Right renal cortex interstitium (tissue), 3 donors: ENCODE data around the gene UBTD1. TPM values are rescaled to one million over a fixed set of nuclear protein-coding genes. Genes with fewer than 3 reads are reported as not detected.

Experiments used
- DNase-seq, 3 donors: peaks; one replicate each; pipeline ENCODE4 v3.0.0-alpha.2; 2013; ENCODE audit warnings: low read depth in 3 of 3, low spot score in 2 of 3
- polyA plus RNA-seq, 3 donors: library from polyadenylated mRNA; unstranded; fragments of 120-200 nt; gene quantifications; one replicate each; pipeline ENCODE4 v1.2.1, GENCODE V29; 2013; ENCODE audit not compliant: insufficient read length in 3 of 3

The UBTD1 gene
- polyA plus RNA-seq, 3 donors, result 6.6 to 8.8 (median 7.0) TPM

DNA sequence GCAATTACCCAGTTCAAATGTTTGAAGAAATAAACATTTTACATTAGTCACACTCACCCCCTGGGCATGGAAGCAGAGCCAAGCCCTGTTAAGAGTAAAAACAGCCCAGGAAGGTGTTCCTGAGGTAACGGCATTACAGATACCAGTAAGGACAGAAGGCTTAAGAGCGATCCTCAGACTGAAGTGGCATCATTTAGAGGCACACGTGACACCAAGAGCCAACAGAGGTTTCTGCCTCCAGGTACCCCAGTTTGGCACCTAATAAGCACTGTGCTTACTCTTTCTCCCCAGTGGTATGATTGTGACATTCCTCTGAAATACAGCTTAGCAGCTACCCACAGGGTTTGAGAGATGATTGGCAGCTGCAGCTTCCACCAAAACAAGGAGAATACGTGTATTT lies 17.7 kb upstream of the UBTD1 start:
- no peak for DNase-seq

- no peak for DNase-seq
Observed at GRCh38 chr10:97482381-97482780, 16.3 kb upstream of the UBTD1 start.

- DNase-seq, result no peak
Observed at GRCh38 chr10:97483506-97483905, 15.2 kb upstream of the UBTD1 start.

DNA sequence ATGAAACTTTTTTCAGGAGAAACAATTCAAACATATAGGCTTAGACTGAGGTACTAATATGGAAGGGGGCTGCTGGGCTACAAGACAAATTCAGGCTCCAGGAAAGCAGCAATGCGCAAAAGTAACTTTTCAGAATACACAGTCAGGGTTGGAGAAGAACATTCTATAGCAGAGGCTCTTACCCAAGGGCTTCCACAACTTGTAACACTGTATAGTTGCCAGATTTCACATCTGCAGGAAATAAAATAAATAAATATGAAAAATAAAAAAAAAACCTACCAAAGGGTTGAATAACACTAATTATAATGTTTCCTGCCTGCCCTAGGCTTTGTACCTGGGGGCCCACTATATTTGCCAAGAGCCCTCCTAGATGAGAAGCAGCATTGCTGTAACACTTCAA lies 14.8 kb upstream of the UBTD1 start:
- DNase-seq, result no peak

- no peak for DNase-seq
Observed at GRCh38 chr10:97485647-97486281, 13.0 kb upstream of the UBTD1 start.

GRCh38 chr10:97490592-97490991 lies 8.1 kb upstream of the UBTD1 start:
- DNase-seq, result no peak

- no peak for DNase-seq
Observed at GRCh38 chr10:97494151-97494550, 4.6 kb upstream of the UBTD1 start.

DNA sequence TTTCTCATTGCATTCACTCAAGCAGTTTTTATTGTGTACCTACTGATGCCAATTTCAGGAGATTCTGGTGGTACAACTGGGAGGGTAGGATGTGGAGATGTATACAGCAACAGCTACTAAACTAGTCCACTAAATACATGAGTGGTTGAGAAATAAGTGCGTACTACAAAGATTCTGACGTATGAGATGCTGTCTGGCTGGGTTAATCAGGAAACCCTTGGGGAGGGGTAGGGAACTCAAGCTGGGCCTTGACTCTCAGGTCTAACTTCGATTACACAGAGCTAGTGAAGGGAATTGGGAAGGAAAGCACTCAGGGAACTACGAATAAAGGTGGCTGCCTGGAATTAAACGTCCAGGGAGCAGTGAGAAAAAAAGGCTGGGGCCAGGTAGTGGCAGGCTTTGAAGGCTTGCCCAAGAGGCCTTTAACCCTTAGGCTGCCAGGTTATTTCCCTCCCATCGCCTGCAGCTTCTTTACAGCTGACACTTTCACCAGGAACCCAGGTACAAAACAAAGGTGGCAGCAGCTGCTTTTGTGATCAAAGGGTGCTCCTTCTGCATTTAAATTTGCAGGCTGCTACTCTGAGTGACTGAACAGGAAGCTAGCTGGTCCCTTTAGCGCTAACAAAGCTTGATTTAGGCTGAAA lies 3.7 kb upstream of the UBTD1 start:
- DNase-seq, result no peak

GRCh38 chr10:97497572-97498075 lies 1.1 kb upstream of the UBTD1 start:
- DNase-seq, result no peak

DNA sequence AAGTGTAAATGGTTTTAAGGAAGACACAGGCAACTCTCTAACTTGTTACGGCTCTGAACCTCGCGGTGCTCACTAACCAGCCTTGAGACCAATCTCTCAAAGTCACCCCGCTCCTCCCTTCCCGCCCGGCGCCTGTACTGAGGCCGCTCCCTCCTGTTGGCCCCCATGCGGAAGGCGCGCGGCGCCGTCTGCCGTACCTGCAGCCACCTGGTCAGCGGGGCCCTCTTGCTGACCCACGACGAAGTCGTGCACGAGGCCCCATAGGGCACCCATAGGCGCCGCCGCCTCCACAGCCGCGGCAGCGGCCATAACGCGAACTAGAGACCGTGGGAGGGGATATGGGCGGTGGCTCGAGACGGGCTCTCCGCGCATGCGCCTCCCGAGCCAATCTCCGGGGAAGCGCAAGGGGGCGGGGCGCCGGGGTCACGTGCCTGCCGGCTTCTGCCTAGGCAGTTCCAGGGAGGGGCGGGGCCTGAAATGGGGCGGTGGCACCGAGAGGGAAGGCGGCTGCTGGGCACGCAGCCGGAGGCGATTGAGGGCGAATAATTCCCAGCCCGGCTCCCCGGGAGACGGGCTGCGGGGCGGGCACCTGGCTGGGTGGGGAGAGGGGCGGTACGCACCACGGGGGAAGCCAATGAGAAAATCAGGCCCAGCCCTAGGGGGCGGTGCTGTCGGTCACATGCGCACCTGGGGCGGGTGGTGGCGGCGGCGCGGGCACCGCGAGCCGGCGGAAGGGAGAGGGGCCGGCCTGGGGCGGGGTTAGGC lies 466 bp upstream of the UBTD1 start, which contains the start of gene MMS19:
MMS19 (minus strand) TSS at position 347 of the 765 bp plus-strand sequence; CDS start at position 309, 38 bp downstream.
- peak; percentile 87 to 97 (median 95) for DNase-seq

- DNase-seq, result no peak
Observed at GRCh38 chr10:97499561-97500296, 1.0 kb downstream of the UBTD1 start.

- no peak for DNase-seq
Observed at GRCh38 chr10:97500297-97500575, 1.5 kb downstream of the UBTD1 start.

DNA sequence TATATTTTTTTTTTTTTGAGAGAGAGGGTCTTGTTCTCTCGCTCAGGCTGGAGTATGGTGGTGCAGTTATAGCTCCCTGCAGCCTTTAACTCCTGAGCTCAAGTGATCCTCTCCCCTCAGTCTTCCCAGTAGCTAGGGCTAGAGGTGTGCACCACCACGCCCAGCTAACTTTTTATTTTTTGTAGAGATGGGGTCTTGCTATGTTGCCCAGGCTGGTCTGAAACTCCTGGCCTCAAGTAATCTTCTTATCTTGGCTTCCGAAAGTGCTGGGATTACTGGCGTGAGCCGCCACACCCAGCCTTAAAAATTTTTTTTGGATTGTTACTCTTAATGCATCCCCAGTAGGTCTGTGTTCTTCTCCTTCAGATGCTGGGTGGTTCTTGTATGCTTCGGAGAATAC lies 4.2 kb downstream of the UBTD1 start:
- no peak for DNase-seq

GRCh38 chr10:97503406-97503805 lies 4.7 kb downstream of the UBTD1 start:
- DNase-seq, result no peak

DNA sequence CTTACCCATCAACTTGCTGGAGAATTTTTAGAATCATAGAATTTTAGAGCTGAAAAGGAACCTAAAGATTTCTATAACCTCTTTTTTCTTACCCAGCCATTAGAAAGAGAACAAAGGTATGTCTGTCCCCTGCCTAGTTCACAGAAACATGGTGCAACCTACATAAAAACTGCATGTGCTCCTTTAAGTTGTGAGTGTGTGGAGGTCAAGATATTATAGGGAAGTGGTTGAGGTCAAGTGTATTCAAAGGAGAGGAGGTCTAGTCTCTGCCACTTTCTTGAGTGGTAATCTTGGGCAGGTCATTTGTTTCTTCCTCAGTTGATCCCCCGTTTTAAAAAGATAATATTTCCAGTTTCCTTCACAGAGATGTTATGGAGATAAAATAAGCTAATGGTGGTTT lies 6.4 kb downstream of the UBTD1 start:
- DNase-seq, result no peak

DNA sequence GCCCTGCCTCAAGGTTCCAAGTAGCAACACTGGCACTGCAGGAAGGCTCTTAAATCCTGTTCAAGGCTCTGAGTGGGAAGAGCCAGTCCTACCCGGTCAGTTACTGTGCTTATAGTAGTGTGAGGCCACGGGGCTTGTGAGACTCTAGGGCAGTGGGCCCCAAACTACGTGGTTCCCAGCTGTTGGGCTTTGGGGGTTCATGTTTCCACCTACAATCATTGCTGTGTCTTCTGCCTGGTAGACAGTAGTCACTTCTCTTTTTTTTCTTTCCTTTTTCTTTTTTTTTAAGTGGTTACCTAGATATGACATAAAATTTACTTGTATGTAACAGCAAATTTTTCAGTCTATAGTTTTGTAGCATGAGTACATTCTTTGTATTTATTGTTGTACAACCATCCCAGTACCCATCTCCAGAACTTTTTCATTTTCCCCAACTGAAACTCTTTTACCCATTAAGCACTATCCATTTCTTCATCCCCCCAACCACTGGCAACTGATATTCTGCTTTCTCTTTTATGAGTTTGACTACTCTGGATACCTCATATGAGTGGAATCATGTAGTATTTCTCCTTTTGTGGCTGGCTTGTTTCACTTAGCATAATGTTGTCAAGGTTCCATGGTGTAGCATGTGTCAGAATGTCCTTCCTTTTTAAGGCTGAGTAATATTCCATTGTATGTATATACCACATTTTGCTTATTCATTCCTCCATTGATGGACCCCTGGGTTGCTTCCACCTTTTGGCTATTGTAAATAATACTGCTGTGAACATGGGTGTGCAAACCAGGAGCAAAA lies 7.7 kb downstream of the UBTD1 start:
- no peak for DNase-seq

DNA sequence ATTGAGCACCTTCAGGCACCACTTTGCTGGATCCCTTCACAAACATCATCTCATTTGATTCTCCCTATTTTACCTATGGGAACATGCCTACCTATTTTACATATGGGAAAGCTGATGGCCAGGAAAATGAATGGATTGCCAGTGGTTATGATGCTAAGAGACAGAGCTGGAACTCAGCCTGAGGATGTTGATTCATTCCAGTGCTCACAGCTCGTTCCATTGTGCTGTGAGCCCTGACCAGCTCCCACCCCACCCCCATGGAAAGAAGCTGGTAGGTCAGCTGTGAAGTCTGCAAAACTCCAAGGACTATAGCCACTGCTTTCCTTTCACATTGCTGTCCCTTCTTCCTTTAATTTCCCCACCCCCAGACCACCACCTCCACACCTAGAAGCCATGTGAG lies 9.6 kb downstream of the UBTD1 start:
- DNase-seq, result no peak

DNA sequence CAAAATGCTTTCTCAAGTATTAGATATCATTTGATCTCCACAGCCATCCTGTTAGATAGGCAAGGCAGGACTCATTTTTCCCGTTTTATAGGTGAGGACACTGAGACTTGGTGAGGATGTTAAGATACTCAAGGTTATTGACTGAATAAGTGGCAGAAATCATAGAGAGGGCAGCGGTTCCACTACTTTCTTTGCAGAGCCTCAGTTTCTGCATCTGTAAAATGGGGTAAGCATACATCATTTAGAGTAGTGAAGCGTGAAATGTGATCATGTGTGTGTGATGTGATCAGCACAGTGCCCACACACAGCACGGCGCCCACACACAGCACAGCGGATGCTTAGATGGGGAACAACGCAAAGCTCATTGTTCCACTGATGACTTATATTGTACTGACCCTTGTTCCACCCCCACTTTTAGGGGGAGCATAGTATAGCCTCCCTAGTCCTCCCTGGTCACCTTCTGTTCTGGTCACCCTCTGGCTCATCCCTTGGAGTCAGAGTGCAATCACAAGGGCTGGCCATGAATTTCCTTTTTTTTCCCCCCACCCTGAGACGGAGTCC lies 10.5 kb downstream of the UBTD1 start:
- DNase-seq, result no peak

DNA sequence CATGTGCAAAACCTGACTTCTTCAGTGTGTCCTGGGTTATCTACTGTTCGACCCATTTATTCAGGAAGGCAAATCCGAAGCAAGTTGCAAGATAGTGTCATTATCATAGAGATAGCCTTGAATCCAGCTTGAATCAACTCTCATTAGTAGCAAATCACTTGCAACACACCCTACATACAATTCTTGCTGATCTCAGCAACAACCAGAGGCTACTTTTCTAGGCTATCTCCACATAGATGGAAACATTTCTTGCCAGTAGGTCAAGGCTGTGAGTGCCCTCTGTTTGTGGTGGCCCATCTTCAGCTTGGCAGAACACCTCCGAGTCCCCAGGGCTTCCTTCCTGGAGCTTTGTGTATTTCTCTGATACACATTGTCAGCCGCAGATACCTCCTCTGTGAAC lies 12.0 kb downstream of the UBTD1 start:
- no peak for DNase-seq
